Activated naive CD4-positive, alpha-beta T cell treated with anti-CD3 and anti-CD28 coated beads, Interleukin-2, amount 50 U/mL, for 24 hours (primary cell): ENCODE results near the gene WNT11.

Source experiments
- H3K27ac Mint-ChIP-seq: one replicate; pipeline ENCODE4 v1.8.0; 2021; ENCODE audit warnings: mild to moderate bottlenecking, mixed read lengths
- H3K27me3 Mint-ChIP-seq: one replicate; pipeline ENCODE4 v1.8.0; 2021; ENCODE audit warnings: mixed read lengths
- H3K36me3 Mint-ChIP-seq: one replicate; pipeline ENCODE4 v1.8.0; 2021; ENCODE audit warnings: mixed read lengths
- H3K4me1 Mint-ChIP-seq: one replicate; pipeline ENCODE4 v1.8.0; 2021; ENCODE audit warnings: mixed read lengths
- H3K4me3 Mint-ChIP-seq: one replicate; pipeline ENCODE4 v1.8.0; 2021; ENCODE audit warnings: mild to moderate bottlenecking, mixed read lengths
- H3K9me3 Mint-ChIP-seq: one replicate; pipeline ENCODE4 v1.8.0; 2021; ENCODE audit warnings: mixed read lengths

The WNT11 gene

GRCh38 chr11:76150141-76150540 is 56.2 kb downstream of the WNT11 start:
- Mint-ChIP-seq H3K4me3 (no peak overlapping the region), H3K27me3 (peaks cover 6% of the 10 kb centered on the region), H3K4me1 (peaks cover 18% of the 10 kb centered on the region), H3K9me3 (no peaks in the 10 kb centered on the region), H3K36me3 (no peaks in the 10 kb centered on the region), H3K27ac (no peak overlapping the region)

GRCh38 chr11:76149713-76150112 is 56.6 kb downstream of the WNT11 start:
- H3K4me1 Mint-ChIP-seq, result peaks cover 18% of the 10 kb centered on the region
- H3K36me3 Mint-ChIP-seq, result no peaks in the 10 kb centered on the region
- no peak overlapping the region for H3K4me3 Mint-ChIP-seq
- no peak overlapping the region for H3K27ac Mint-ChIP-seq
- peaks cover 6% of the 10 kb centered on the region for H3K27me3 Mint-ChIP-seq
- no peaks in the 10 kb centered on the region for H3K9me3 Mint-ChIP-seq

- Mint-ChIP-seq H3K9me3 (no peaks in the 10 kb centered on the region), H3K4me1 (peaks cover 18% of the 10 kb centered on the region), H3K4me3 (no peak overlapping the region), H3K36me3 (no peaks in the 10 kb centered on the region), H3K27me3 (peaks cover 6% of the 10 kb centered on the region), H3K27ac (no peak overlapping the region)
Measured at GRCh38 chr11:76148941-76149613, 57.2 kb downstream of the WNT11 start.

- peaks cover 6% of the 10 kb centered on the region for H3K27me3 Mint-ChIP-seq
- no peak overlapping the region for H3K4me3 Mint-ChIP-seq
- no peaks in the 10 kb centered on the region for H3K36me3 Mint-ChIP-seq
Measured at GRCh38 chr11:76148231-76148630, 58.1 kb downstream of the WNT11 start.

GRCh38 chr11:76147106-76147740 is 59.1 kb downstream of the WNT11 start:
- no peaks in the 10 kb centered on the region for H3K9me3 Mint-ChIP-seq
- no peaks in the 10 kb centered on the region for H3K36me3 Mint-ChIP-seq
- no peak overlapping the region for H3K4me3 Mint-ChIP-seq
- H3K4me1 Mint-ChIP-seq, result peaks cover 5% of the 10 kb centered on the region
- no peak overlapping the region for H3K27ac Mint-ChIP-seq
- H3K27me3 Mint-ChIP-seq, result peaks cover 2% of the 10 kb centered on the region

More at GRCh38 chr11:76148231-76148630, 58.1 kb downstream of the WNT11 start:
- no peaks in the 10 kb centered on the region for H3K9me3 Mint-ChIP-seq
- peaks cover 14% of the 10 kb centered on the region for H3K4me1 Mint-ChIP-seq
- no peak overlapping the region for H3K27ac Mint-ChIP-seq

- Mint-ChIP-seq H3K27me3 (no peaks in the 10 kb centered on the region), H3K4me3 (no peak overlapping the region), H3K27ac (no peak overlapping the region), H3K9me3 (no peaks in the 10 kb centered on the region), H3K36me3 (peaks cover 4% of the 10 kb centered on the region), H3K4me1 (no peaks in the 10 kb centered on the region)
Measured at GRCh38 chr11:76143274-76143673, 63.0 kb downstream of the WNT11 start.

GRCh38 chr11:76141901-76142588 is 64.3 kb downstream of the WNT11 start:
- Mint-ChIP-seq H3K9me3 (no peaks in the 10 kb centered on the region), H3K27me3 (no peaks in the 10 kb centered on the region), H3K4me1 (no peaks in the 10 kb centered on the region), H3K27ac (no peak overlapping the region), H3K4me3 (no peak overlapping the region), H3K36me3 (peaks cover 4% of the 10 kb centered on the region)

GRCh38 chr11:76140912-76141574 is 65.3 kb downstream of the WNT11 start:
- Mint-ChIP-seq H3K4me1 (no peaks in the 10 kb centered on the region), H3K27ac (no peak overlapping the region), H3K36me3 (peaks cover 4% of the 10 kb centered on the region), H3K27me3 (no peaks in the 10 kb centered on the region), H3K4me3 (no peak overlapping the region), H3K9me3 (no peaks in the 10 kb centered on the region)

GRCh38 chr11:76139314-76139713 is 67.0 kb downstream of the WNT11 start:
- H3K27ac Mint-ChIP-seq, result no peak overlapping the region
- H3K4me3 Mint-ChIP-seq, result no peak overlapping the region

More at GRCh38 chr11:76139314-76139713, 67.0 kb downstream of the WNT11 start:
- Mint-ChIP-seq H3K36me3 (peaks cover 4% of the 10 kb centered on the region), H3K9me3 (no peaks in the 10 kb centered on the region), H3K27me3 (no peaks in the 10 kb centered on the region), H3K4me1 (no peaks in the 10 kb centered on the region)
